Body of pancreas (tissue), 4 donors: ENCODE results near the gene FNIP1.

Source experiments
- CTCF ChIP-seq, 7 experiments: fragments of 450-650 bp in 4 of 7; fragments of 200-600 bp in 3 of 7; sonication (generic) in 3 of 7; IDR thresholded peaks; one replicate each; pipeline ENCODE4 v1.5.1; 2016 to 2019; ENCODE audit warnings: antibody characterized with exemption in 7 of 7
- POLR2A ChIP-seq, 3 donors: fragments of 450-650 bp; IDR thresholded peaks; one replicate each; pipeline ENCODE4 v1.6.1; 2016; ENCODE audit warnings: antibody characterized with exemption in 3 of 3, mild to moderate bottlenecking in 2 of 3

- TF ChIP-seq POLR2A (IDR thresholded peaks at IDR 0.05), result no peak
- TF ChIP-seq CTCF (IDR thresholded peaks at IDR 0.05), result no peak
These were observed 186.4 kb downstream of the FNIP1 start for GRCh38 chr5:131610198-131611063.
